H1 (cell line): ENCODE results near the gene TM9SF2. TPM values are rescaled to one million over a fixed set of nuclear protein-coding genes. Genes with fewer than 3 reads are reported as not detected.

ENCODE experiments used
- CTCF ChIA-PET: fragments of 300-600 bp; sonication (Branson Sonifier 250); formaldehyde crosslinking; loops from one replicate; lab custom pipeline; 2021; ENCODE audit not compliant: partially characterized antibody; lab: Charles Lee
- POLR2A ChIA-PET: fragments of 300-600 bp; sonication (Branson Sonifier 250); formaldehyde crosslinking; loops from one replicate; lab custom pipeline; 2021; ENCODE audit warnings: inconsistent platforms; ENCODE audit not compliant: partially characterized antibody; lab: Charles Lee
- DNase-seq, 2 experiments: peaks; one replicate each; pipeline versions ENCODE4 v3.0.0 to v3.0.0-alpha.2; 2010 to 2022; ENCODE audit warnings: low spot score in 2 of 2, low read depth in 1 of 2, mixed read lengths in 1 of 2
- FAIRE-seq: peaks from 2 replicates; lab custom pipeline; 2011; peaks lifted over from hg19 to GRCh38; lab: Jason Lieb, UNC
- H2AFZ ChIP-seq: 2 replicates; pipeline ENCODE4 v1.8.1; 2012; ENCODE audit warnings: low read length, inconsistent platforms
- H2AK5ac ChIP-seq: 2 replicates; pipeline ENCODE4 v1.6.1; 2013; ENCODE audit warnings: low read depth, low read length
- H2BK120ac ChIP-seq: replicated peaks from 2 replicates; pipeline ENCODE3; 2013; ENCODE audit warnings: low read depth, low read length, inconsistent platforms
- H2BK12ac ChIP-seq: 2 replicates; pipeline ENCODE4 v1.6.1; 2013; ENCODE audit warnings: low read depth, low read length
- H2BK15ac ChIP-seq: 2 replicates; pipeline ENCODE4 v1.6.1; 2013; ENCODE audit warnings: low read length
- H2BK20ac ChIP-seq: 2 replicates; pipeline ENCODE4 v1.6.1; 2013; ENCODE audit warnings: low read length
- H2BK5ac ChIP-seq: 2 replicates; pipeline ENCODE4 v1.6.1; 2013; ENCODE audit warnings: low read depth, low read length
- H3K14ac ChIP-seq: 2 replicates; pipeline ENCODE4 v1.6.1; 2013; ENCODE audit warnings: inconsistent platforms; ENCODE audit not compliant: insufficient read length
- H3K18ac ChIP-seq: 2 replicates; pipeline ENCODE4 v1.6.1; 2013; ENCODE audit warnings: low read length; ENCODE audit errors: extremely low read depth
- H3K23ac ChIP-seq: 2 replicates; pipeline ENCODE4 v1.6.1; 2013; ENCODE audit warnings: inconsistent platforms; ENCODE audit not compliant: insufficient read length
- H3K23me2 ChIP-seq: 2 replicates; pipeline ENCODE4 v1.6.1; 2013; ENCODE audit warnings: low read depth, low read length
- H3K27ac ChIP-seq: 2 replicates; pipeline ENCODE4 v1.6.1; 2011; ENCODE audit warnings: low read depth, low read length, inconsistent platforms
- H3K27me3 ChIP-seq, 4 experiments: replicated peaks in 1 of 4; 1 replicate in 1 of 4; 2 replicates in 3 of 4; pipeline versions ENCODE4 v1.6.1 to v1.8.1; 2011 to 2013; ENCODE audit warnings: low read length in 3 of 4, mild to moderate bottlenecking in 3 of 4, inconsistent platforms in 2 of 4, mixed read lengths in 2 of 4, moderate library complexity in 1 of 4; ENCODE audit not compliant: control insufficient read depth in 3 of 4, insufficient read depth in 3 of 4; ENCODE audit errors: extremely low read depth in 1 of 4
- H3K36me3 ChIP-seq, 4 experiments: 2 replicates each; pipeline versions ENCODE4 v1.6.1 to v1.8.1; 2011 to 2013; ENCODE audit warnings: mild to moderate bottlenecking in 4 of 4, low read length in 3 of 4, moderate library complexity in 2 of 4, control low read depth in 1 of 4, inconsistent platforms in 1 of 4; ENCODE audit not compliant: insufficient read depth in 4 of 4, control insufficient read depth in 2 of 4
- H3K4ac ChIP-seq: replicated peaks from 2 replicates; pipeline ENCODE3; 2013; ENCODE audit warnings: low read length, low read depth, mixed read lengths, inconsistent platforms; ENCODE audit not compliant: insufficient read length
- H3K4me1 ChIP-seq, 4 experiments: replicated peaks in 1 of 4; 1 replicate in 1 of 4; 2 replicates in 3 of 4; pipeline versions ENCODE4 v1.6.1 to v1.8.1; 2011 to 2013; ENCODE audit warnings: low read length in 3 of 4, inconsistent platforms in 2 of 4, mixed read lengths in 1 of 4; ENCODE audit not compliant: insufficient read depth in 4 of 4, control insufficient read depth in 3 of 4
- H3K4me2 ChIP-seq, 2 experiments: 2 replicates each; pipeline versions ENCODE4 v1.6.1 to v1.8.1; 2011 to 2013; ENCODE audit warnings: low read depth in 2 of 2, low read length in 2 of 2, control low read depth in 1 of 2, inconsistent platforms in 1 of 2, mild to moderate bottlenecking in 1 of 2; ENCODE audit not compliant: insufficient read depth in 1 of 2
- H3K4me3 ChIP-seq, 4 experiments: fragments of 200-600, 300-600 bp in 1 of 4; sonication (generic), shearing (Covaris generic), sonication (Bioruptor Twin) in 1 of 4; 2 replicates each; pipeline versions ENCODE4 v1.5.1 to v1.8.1; 2011 to 2016; ENCODE audit warnings: low read length in 4 of 4, low read depth in 3 of 4, control low read depth in 2 of 4, inconsistent platforms in 2 of 4, mild to moderate bottlenecking in 2 of 4, mixed read lengths in 1 of 4, moderate library complexity in 1 of 4; ENCODE audit not compliant: insufficient read depth in 2 of 4; ENCODE audit errors: extremely low read depth in 1 of 4
- H3K56ac ChIP-seq: replicated peaks from 2 replicates; pipeline ENCODE3; 2013; ENCODE audit warnings: low read depth, mild to moderate bottlenecking, mixed read lengths, low read length, inconsistent platforms; ENCODE audit not compliant: insufficient read length
- H3K79me1 ChIP-seq: 2 replicates; pipeline ENCODE4 v1.6.1; 2013; ENCODE audit warnings: low read depth, low read length, control low read depth
- H3K79me2 ChIP-seq, 2 experiments: 2 replicates each; pipeline versions ENCODE4 v1.6.1 to v1.8.1; 2012 to 2013; ENCODE audit warnings: low read length in 2 of 2, mild to moderate bottlenecking in 2 of 2, inconsistent platforms in 1 of 2; ENCODE audit not compliant: insufficient read depth in 2 of 2, control insufficient read depth in 1 of 2
- H3K9ac ChIP-seq, 4 experiments: replicated peaks in 1 of 4; 1 replicate in 1 of 4; 2 replicates in 3 of 4; pipeline versions ENCODE4 v1.6.1 to v1.8.1; 2011 to 2013; ENCODE audit warnings: low read depth in 3 of 4, low read length in 3 of 4, control low read depth in 2 of 4, mild to moderate bottlenecking in 2 of 4, moderate library complexity in 2 of 4, inconsistent platforms in 1 of 4; ENCODE audit errors: extremely low read depth in 1 of 4
- H3K9me3 ChIP-seq, 2 experiments: 2 replicates each; pipeline versions ENCODE4 v1.6.1 to v1.8.1; 2012 to 2013; ENCODE audit warnings: mild to moderate bottlenecking in 2 of 2, moderate library complexity in 2 of 2, control low read depth in 1 of 2, inconsistent platforms in 1 of 2, low read depth in 1 of 2, low read length in 1 of 2, mixed read lengths in 1 of 2; ENCODE audit not compliant: insufficient read depth in 2 of 2
- H4K20me1 ChIP-seq, 2 experiments: replicated peaks in 1 of 2; 2 replicates each; pipeline versions ENCODE3 to v1.8.1; 2011 to 2013; ENCODE audit warnings: inconsistent platforms in 2 of 2, low read length in 2 of 2, mild to moderate bottlenecking in 1 of 2; ENCODE audit not compliant: insufficient read depth in 2 of 2, control insufficient read depth in 1 of 2
- H4K5ac ChIP-seq: 2 replicates; pipeline ENCODE4 v1.6.1; 2013; ENCODE audit warnings: low read length, low read depth, mixed read lengths, inconsistent platforms; ENCODE audit not compliant: insufficient read length
- H4K8ac ChIP-seq: 2 replicates; pipeline ENCODE4 v1.8.0; 2013; ENCODE audit warnings: mild to moderate bottlenecking, moderate library complexity, low read length, inconsistent platforms; ENCODE audit not compliant: insufficient read depth; ENCODE audit errors: extremely low read depth
- H4K91ac ChIP-seq: replicated peaks from 2 replicates; pipeline ENCODE3; 2013; ENCODE audit warnings: low read length, mixed read lengths, inconsistent platforms; ENCODE audit not compliant: insufficient read length
- BACH1 ChIP-seq: IDR thresholded peaks from 2 replicates; pipeline ENCODE4 v1.6.1; 2012; ENCODE audit warnings: low read length, improper control_type of control experiment
- PHF8 ChIP-seq: fragments of 200-600 bp; sonication (generic); conservative IDR thresholded peaks from 2 replicates; pipeline ENCODE4 v1.7.1; 2012; ENCODE audit warnings: low read depth, mild to moderate bottlenecking, inconsistent platforms, low read length, moderate library complexity
- POLR2AphosphoS5 ChIP-seq: IDR thresholded peaks from 2 replicates; pipeline ENCODE4 v1.6.1; 2011; ENCODE audit warnings: low read depth, low read length
- RBBP5 ChIP-seq: IDR thresholded peaks from 2 replicates; pipeline ENCODE4 v1.7.1; 2012; ENCODE audit warnings: low read depth, mild to moderate bottlenecking, inconsistent platforms, low read length, moderate library complexity, borderline replicate concordance
- SIN3A ChIP-seq, 2 experiments: IDR thresholded peaks in 1 of 2; conservative IDR thresholded peaks in 1 of 2; 2 replicates each; pipeline ENCODE4 v1.6.1; 2011 to 2012; ENCODE audit warnings: low read length in 2 of 2, improper control_type of control experiment in 1 of 2, low read depth in 1 of 2, mild to moderate bottlenecking in 1 of 2
- SP4 ChIP-seq: IDR thresholded peaks from 2 replicates; pipeline ENCODE4 v1.6.1; 2012; ENCODE audit warnings: low read length, inconsistent platforms
- YY1 ChIP-seq: IDR thresholded peaks from 2 replicates; pipeline ENCODE4 v1.6.1; 2011; ENCODE audit warnings: low read depth, mild to moderate bottlenecking, low read length
- WGBS, 2 experiments: shearing (Covaris generic) in 1 of 2; methylation state at CpG; one replicate each; pipeline versions ENCODE4 v1.1.6 to v1.1.7; 2013 to 2015; ENCODE audit warnings: low lambda C conversion rate in 2 of 2, mixed read lengths in 2 of 2, inconsistent platforms in 1 of 2, low coverage in 1 of 2, missing lambda C conversion rate in 1 of 2; ENCODE audit not compliant: insufficient replicate concordance in 2 of 2, insufficient coverage in 1 of 2, insufficient read length in 1 of 2; ENCODE audit errors: extremely low coverage in 1 of 2, missing lambda C conversion rate in 1 of 2; 5-methylcytosine and 5-hydroxymethylcytosine counted together
- polyA plus RNA-seq, 7 experiments: library from polyadenylated mRNA; depleted of rRNA in 3 of 7; stranded (reverse) in 5 of 7; unstranded in 2 of 7; fragments of >200 nt in 5 of 7; fragments of 200-250 nt in 2 of 7; gene quantifications; 1 replicate in 5 of 7; 2 replicates in 1 of 7; 4 replicates in 1 of 7; pipeline versions ENCODE4 v1.2.1 to v1.2.3, GENCODE V29; 2011 to 2013; ENCODE audit warnings: missing spikeins in 2 of 7, mixed read lengths in 2 of 7
- total RNA-seq: library from RNA; stranded (reverse); fragmentation: NEBNext Ultra II Directional; extraction: Animal tissue kit (Norgen Biotek cat#: 25700); gene quantifications from 2 replicates; pipeline ENCODE4 v1.2.1, GENCODE V29; 2021

Gene TM9SF2
- total and polyA plus RNA-seq, 2 of the 8 experiments (the other 6 are each of a cell fraction or from before 2014, with no cell fraction given): 68.0 to 101 TPM

GRCh38 chr13:99556867-99557443 is 55.7 kb downstream of the TM9SF2 start:
- H2AK5ac ChIP-seq: no peak overlapping the region
- no peak overlapping the region for H2BK20ac ChIP-seq
- H2BK15ac ChIP-seq: no peak overlapping the region
- DNase-seq (no peak), FAIRE-seq (no peak)
- H3K4me1 ChIP-seq: no peaks in the 10 kb centered on the region
- H3K27me3 ChIP-seq: no peaks in the 10 kb centered on the region
- H3K9me3 ChIP-seq: no peaks in the 10 kb centered on the region
- H3K27ac ChIP-seq: no peak overlapping the region
- H3K14ac ChIP-seq: no peak overlapping the region
- H3K4ac ChIP-seq: no peak overlapping the region
- H3K36me3 ChIP-seq: peaks cover 4 to 53% (median 20%) of the 10 kb centered on the region in 4 experiments; a peak in 7 of 8 replicates
- H3K9ac ChIP-seq: no peak overlapping the region
- H3K18ac ChIP-seq: no peak overlapping the region
- no peak overlapping the region for H4K91ac ChIP-seq
- ChIA-PET CTCF (interaction anchor here (0.6 to 2.2 kb wide), 4 partner anchors 15 to 114 kb away, joined by 3 to 8 read pairs (median 4); no protein-coding TSS in a partner anchor), POLR2A (interaction anchor here (0.7 kb wide), 1 partner anchor 13 kb away, joined by 3 read pairs; no protein-coding TSS in a partner anchor)
- H2BK12ac ChIP-seq: no peak overlapping the region
- H4K5ac ChIP-seq: no peak overlapping the region
- no peak overlapping the region for H3K56ac ChIP-seq
- H2BK5ac ChIP-seq: no peak overlapping the region
- H4K8ac ChIP-seq: no peak overlapping the region
- H3K79me1 ChIP-seq: no peaks in the 10 kb centered on the region
- no peak overlapping the region for H2BK120ac ChIP-seq
- no peak overlapping the region for H3K4me3 ChIP-seq
- no peaks in the 10 kb centered on the region for H3K79me2 ChIP-seq
- H3K4me2 ChIP-seq: no peak overlapping the region
- TF ChIP-seq PHF8: no peak
- no peak for TF ChIP-seq SP4
- TF ChIP-seq YY1: no peak
- TF ChIP-seq POLR2AphosphoS5: no peak
- no peak for TF ChIP-seq RBBP5
- no peak for TF ChIP-seq SIN3A (conservative IDR thresholded peaks at IDR 0.05 in 1 of 2, IDR thresholded peaks at IDR 0.05 in 1 of 2; ENCODE audit: low read depth in 1 of 2, low read length in 2 of 2)
- TF ChIP-seq BACH1: no peak
- H4K20me1 ChIP-seq: peaks cover 0 to 2% of the 10 kb centered on the region in 2 experiments
- H3K23me2 ChIP-seq: no peaks in the 10 kb centered on the region
- H3K23ac ChIP-seq: no peak overlapping the region
- no peak overlapping the region for H2AFZ ChIP-seq
- WGBS, 2 experiments: 97% methylated on average over 7 of the region's 7 CpGs; no CpG with 5 or more reads in 1 of the 2 experiments
